Suprapubic skin (tissue), 4 donors: ENCODE measurements around the gene SH3BP2.

ENCODE experiments used
- CTCF ChIP-seq, 2 donors: fragments of 200-600 bp in 1 of 2; fragments of 450-650 bp in 1 of 2; sonication (generic) in 1 of 2; IDR thresholded peaks; one replicate each; pipeline ENCODE4 v1.5.1; 2016 to 2019; ENCODE audit warnings: antibody characterized with exemption in 2 of 2, mild to moderate bottlenecking in 1 of 2, moderate library complexity in 1 of 2
- EP300 ChIP-seq: sonication (generic); formaldehyde crosslinking; IDR thresholded peaks from one replicate; pipeline ENCODE4 v1.6.1; 2017; ENCODE audit warnings: antibody characterized with exemption
- POLR2A ChIP-seq, 2 donors: fragments of 450-650 bp; IDR thresholded peaks; one replicate each; pipeline ENCODE4 v1.6.1; 2017; ENCODE audit warnings: antibody characterized with exemption in 2 of 2, mild to moderate bottlenecking in 2 of 2, moderate library complexity in 2 of 2
- POLR2AphosphoS5 ChIP-seq, 3 donors: sonication (generic); formaldehyde crosslinking; IDR thresholded peaks; one replicate each; pipeline ENCODE4 v1.6.1; 2017; ENCODE audit warnings: antibody characterized with exemption in 3 of 3

DNA sequence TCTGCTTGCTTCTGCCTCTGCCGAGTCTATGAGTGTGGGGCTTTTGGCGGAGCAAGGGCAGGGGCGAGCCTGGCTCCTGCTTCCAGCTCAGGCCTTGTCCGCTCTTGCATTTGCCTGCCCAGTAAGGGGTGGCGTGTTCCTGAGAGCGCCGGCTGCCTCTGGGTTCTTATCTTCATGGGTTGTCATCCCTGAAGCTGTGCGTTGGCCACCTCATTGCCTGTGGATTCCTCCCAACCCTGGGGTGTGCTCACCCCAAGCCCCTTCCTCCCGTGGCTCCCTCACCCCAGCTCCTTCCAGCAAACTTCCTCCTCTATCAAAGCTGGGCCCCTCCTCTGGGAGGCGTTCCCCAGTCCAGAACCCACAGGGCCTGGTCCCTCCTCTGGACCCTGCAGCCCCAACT, 17.5 kb downstream of the SH3BP2 start:
- TF ChIP-seq CTCF (IDR thresholded peaks at IDR 0.05) (no peak), POLR2AphosphoS5 (IDR thresholded peaks at IDR 0.05) (no peak), POLR2A (IDR thresholded peaks at IDR 0.05) (no peak), EP300 (no peak)
